Osteoblast (primary cell): ENCODE results near the gene FADS1. TPM values are rescaled to one million over a fixed set of nuclear protein-coding genes. Genes with fewer than 3 reads are reported as not detected.

ENCODE experiments used
- DNase-seq: peaks from one replicate; pipeline ENCODE4 v3.0.0; 2011; ENCODE audit warnings: low spot score, mixed read lengths; ENCODE audit not compliant: insufficient read length; ENCODE audit errors: missing footprints
- H2AFZ ChIP-seq: 2 replicates; pipeline ENCODE4 v1.6.0; 2011; ENCODE audit warnings: mild to moderate bottlenecking, low read length
- H3K27ac ChIP-seq: 2 replicates; pipeline ENCODE4 v1.5.1; 2011; ENCODE audit warnings: mild to moderate bottlenecking, low read depth, low read length, moderate library complexity
- H3K27me3 ChIP-seq: 2 replicates; pipeline ENCODE4 v1.6.0; 2012; ENCODE audit warnings: mild to moderate bottlenecking, control low read depth, inconsistent platforms, low read length, moderate library complexity; ENCODE audit not compliant: insufficient read depth
- H3K36me3 ChIP-seq: 2 replicates; pipeline ENCODE4 v1.5.1; 2011; ENCODE audit warnings: mild to moderate bottlenecking, low read length, control low read depth, moderate library complexity; ENCODE audit not compliant: insufficient read depth
- H3K4me1 ChIP-seq: 2 replicates; pipeline ENCODE4 v1.5.1; 2011; ENCODE audit warnings: mild to moderate bottlenecking, low read length, control low read depth, moderate library complexity; ENCODE audit not compliant: insufficient read depth
- H3K4me2 ChIP-seq: 2 replicates; pipeline ENCODE4 v1.6.0; 2011; ENCODE audit warnings: mild to moderate bottlenecking, low read length; ENCODE audit not compliant: insufficient read depth
- H3K4me3 ChIP-seq: fragments of 200-600 bp; sonication (generic); 3 replicates; pipeline ENCODE4 v1.5.1; 2012; ENCODE audit warnings: mild to moderate bottlenecking, low read length, inconsistent platforms; ENCODE audit not compliant: insufficient read depth
- H3K79me2 ChIP-seq: 2 replicates; pipeline ENCODE4 v1.6.0; 2012; ENCODE audit warnings: mild to moderate bottlenecking, low read length, control low read depth, inconsistent platforms; ENCODE audit not compliant: insufficient read depth
- H3K9me3 ChIP-seq: 2 replicates; pipeline ENCODE4 v1.5.1; 2011; ENCODE audit warnings: low read depth, low read length, control low read depth
- H4K20me1 ChIP-seq: 2 replicates; pipeline ENCODE4 v1.6.0; 2012; ENCODE audit warnings: mild to moderate bottlenecking, low read length, control low read depth; ENCODE audit not compliant: insufficient read depth
- CTCF ChIP-seq: IDR thresholded peaks from 2 replicates; pipeline ENCODE4 v1.5.1; 2011; ENCODE audit warnings: mild to moderate bottlenecking, low read depth, low read length, moderate library complexity; ENCODE audit errors: extremely low read depth
- total RNA-seq: library from RNA; depleted of rRNA; stranded (reverse); fragments of >200 nt; gene quantifications from 2 replicates; pipeline ENCODE4 v1.2.3, GENCODE V29; 2012

FADS1 gene
- total RNA-seq, 1 donor = 303 TPM

- Histone ChIP-seq H3K9me3 (no peaks in the 10 kb centered on the region), H3K4me1 (peaks cover 5% of the 10 kb centered on the region), H3K27ac (no peak overlapping the region), H3K4me3 (no peak overlapping the region), H3K27me3 (no peaks in the 10 kb centered on the region), H2AFZ (no peak overlapping the region), H3K36me3 (peaks cover 52% of the 10 kb centered on the region), H3K4me2 (no peak overlapping the region), H3K79me2 (peaks cover 34% of the 10 kb centered on the region), H4K20me1 (peaks cover 11% of the 10 kb centered on the region)
- DNase-seq = peak; percentile 85
- TF ChIP-seq CTCF = peak; percentile 56
These were observed 28.8 kb downstream of the FADS1 start for GRCh38 chr11:61787928-61788491.

GRCh38 chr11:61785837-61786402, 30.9 kb downstream of the FADS1 start:
- H2AFZ ChIP-seq = no peak overlapping the region
- H3K36me3 ChIP-seq = peaks cover 52% of the 10 kb centered on the region
- DNase-seq = no peak
- no peaks in the 10 kb centered on the region for H3K4me1 ChIP-seq
- H4K20me1 ChIP-seq = peaks cover 11% of the 10 kb centered on the region
- no peak overlapping the region for H3K27ac ChIP-seq
- H3K9me3 ChIP-seq = no peaks in the 10 kb centered on the region
- no peak overlapping the region for H3K4me2 ChIP-seq
- H3K4me3 ChIP-seq = no peak overlapping the region
- TF ChIP-seq CTCF = no peak
- peaks cover 14% of the 10 kb centered on the region for H3K79me2 ChIP-seq
- H3K27me3 ChIP-seq = no peaks in the 10 kb centered on the region

GRCh38 chr11:61784506-61784805, 32.3 kb downstream of the FADS1 start:
- Histone ChIP-seq H3K36me3 (peaks cover 38% of the 10 kb centered on the region), H3K27me3 (no peaks in the 10 kb centered on the region), H3K27ac (no peak overlapping the region), H3K4me3 (no peak overlapping the region), H3K4me2 (no peak overlapping the region), H3K4me1 (no peaks in the 10 kb centered on the region), H4K20me1 (peaks cover 5% of the 10 kb centered on the region), H3K79me2 (peaks cover 1% of the 10 kb centered on the region), H2AFZ (no peak overlapping the region), H3K9me3 (no peaks in the 10 kb centered on the region)
- TF ChIP-seq CTCF = no peak
- DNase-seq = peak; percentile 80

GRCh38 chr11:61783717-61784505, 32.9 kb downstream of the FADS1 start:
- Histone ChIP-seq H3K4me1 (no peaks in the 10 kb centered on the region), H3K27ac (no peak overlapping the region), H3K27me3 (no peaks in the 10 kb centered on the region), H2AFZ (no peak overlapping the region), H3K4me2 (no peak overlapping the region), H3K9me3 (no peaks in the 10 kb centered on the region), H4K20me1 (peaks cover 5% of the 10 kb centered on the region), H3K4me3 (no peak overlapping the region), H3K79me2 (no peaks in the 10 kb centered on the region), H3K36me3 (peaks cover 33% of the 10 kb centered on the region)
- no peak for TF ChIP-seq CTCF
- DNase-seq = peak; percentile 90
